Ishikawa (cell line): ENCODE measurements around the gene ID3.

ENCODE experiments used
- CEBPB ChIP-seq: IDR thresholded peaks from 2 replicates; pipeline ENCODE4 v1.6.1; 2012
- CREB1 ChIP-seq: IDR thresholded peaks from 2 replicates; pipeline ENCODE4 v1.6.1; 2012; ENCODE audit warnings: low read depth
- EGR1 ChIP-seq: IDR thresholded peaks from 2 replicates; pipeline ENCODE4 v1.6.1; 2012
- EP300 ChIP-seq: IDR thresholded peaks from 2 replicates; pipeline ENCODE4 v1.6.1; 2012; ENCODE audit warnings: borderline replicate concordance
- FOXM1 ChIP-seq: IDR thresholded peaks from 2 replicates; pipeline ENCODE4 v1.6.1; 2012; ENCODE audit warnings: low read depth, borderline replicate concordance
- NFIC ChIP-seq: IDR thresholded peaks from 2 replicates; pipeline ENCODE4 v1.6.1; 2012
- RAD21 ChIP-seq: IDR thresholded peaks from 2 replicates; pipeline ENCODE4 v1.6.1; 2012; ENCODE audit warnings: low read depth
- REST ChIP-seq: IDR thresholded peaks from 2 replicates; pipeline ENCODE4 v1.6.1; 2012; ENCODE audit warnings: low read depth, mild to moderate bottlenecking
- TAF1 ChIP-seq: IDR thresholded peaks from 2 replicates; pipeline ENCODE4 v1.6.1; 2012; ENCODE audit warnings: low read depth, mild to moderate bottlenecking
- TCF12 ChIP-seq: IDR thresholded peaks from 2 replicates; pipeline ENCODE4 v1.6.1; 2012; ENCODE audit warnings: low read depth
- TEAD4 ChIP-seq: IDR thresholded peaks from 2 replicates; pipeline ENCODE4 v1.6.1; 2012
- YY1 ChIP-seq: IDR thresholded peaks from 2 replicates; pipeline ENCODE4 v1.6.1; 2012; ENCODE audit warnings: low read depth
- ZBTB7A ChIP-seq: IDR thresholded peaks from 2 replicates; pipeline ENCODE4 v1.6.1; 2012; ENCODE audit warnings: low read depth
- TF ChIP-seq, protein P1 (sequence below): IDR thresholded peaks from 2 replicates; pipeline ENCODE4 v1.6.1; 2012
- TF ChIP-seq, protein P2 (sequence below): IDR thresholded peaks from 2 replicates; pipeline ENCODE4 v1.6.1; 2012

ID3 gene

DNA sequence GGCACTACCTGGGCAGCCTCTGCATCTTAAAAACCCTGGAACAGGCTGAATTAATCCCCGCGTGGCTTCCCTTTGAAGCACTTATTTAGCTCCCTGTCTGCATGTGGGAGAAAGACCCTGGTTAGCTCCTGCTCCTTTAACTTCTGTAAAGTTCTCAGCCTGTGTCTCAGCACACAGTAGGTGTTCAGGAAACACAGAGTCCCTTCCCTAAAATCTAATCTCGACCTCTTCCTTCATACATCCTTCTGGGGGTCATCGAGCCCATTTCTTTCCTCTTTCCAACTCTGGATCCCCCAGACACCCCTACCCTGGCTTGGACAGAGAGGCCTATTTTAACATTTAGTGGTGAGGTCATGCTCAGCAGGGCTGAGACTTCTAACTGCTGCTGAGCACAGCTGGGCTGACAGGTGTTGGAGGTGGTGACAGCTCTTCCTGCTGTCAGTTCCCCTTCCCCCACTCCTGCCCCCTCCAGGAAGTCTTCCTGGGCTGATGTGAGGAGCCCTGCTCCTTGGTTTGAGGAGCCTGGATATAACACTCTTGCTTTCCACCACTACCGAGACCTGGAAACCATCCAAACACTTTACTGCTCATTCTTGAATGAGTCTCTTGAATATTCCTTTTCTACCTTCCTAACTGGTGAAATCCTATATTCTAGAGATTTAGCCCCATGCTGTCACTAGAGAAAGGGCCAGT lies 33.6 kb downstream of the ID3 start:
- TF ChIP-seq YY1 (no peak), EP300 (no peak), TCF12 (no peak), EGR1 (no peak), REST (no peak), CREB1 (no peak), TEAD4 (no peak), CEBPB (no peak), TAF1 (no peak), ZBTB7A (no peak), RAD21 (no peak)
- TF ChIP-seq, protein P1, sequence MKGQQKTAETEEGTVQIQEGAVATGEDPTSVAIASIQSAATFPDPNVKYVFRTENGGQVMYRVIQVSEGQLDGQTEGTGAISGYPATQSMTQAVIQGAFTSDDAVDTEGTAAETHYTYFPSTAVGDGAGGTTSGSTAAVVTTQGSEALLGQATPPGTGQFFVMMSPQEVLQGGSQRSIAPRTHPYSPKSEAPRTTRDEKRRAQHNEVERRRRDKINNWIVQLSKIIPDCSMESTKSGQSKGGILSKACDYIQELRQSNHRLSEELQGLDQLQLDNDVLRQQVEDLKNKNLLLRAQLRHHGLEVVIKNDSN = no peak
- TF ChIP-seq, protein P2, sequence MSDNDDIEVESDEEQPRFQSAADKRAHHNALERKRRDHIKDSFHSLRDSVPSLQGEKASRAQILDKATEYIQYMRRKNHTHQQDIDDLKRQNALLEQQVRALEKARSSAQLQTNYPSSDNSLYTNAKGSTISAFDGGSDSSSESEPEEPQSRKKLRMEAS = no peak

DNA sequence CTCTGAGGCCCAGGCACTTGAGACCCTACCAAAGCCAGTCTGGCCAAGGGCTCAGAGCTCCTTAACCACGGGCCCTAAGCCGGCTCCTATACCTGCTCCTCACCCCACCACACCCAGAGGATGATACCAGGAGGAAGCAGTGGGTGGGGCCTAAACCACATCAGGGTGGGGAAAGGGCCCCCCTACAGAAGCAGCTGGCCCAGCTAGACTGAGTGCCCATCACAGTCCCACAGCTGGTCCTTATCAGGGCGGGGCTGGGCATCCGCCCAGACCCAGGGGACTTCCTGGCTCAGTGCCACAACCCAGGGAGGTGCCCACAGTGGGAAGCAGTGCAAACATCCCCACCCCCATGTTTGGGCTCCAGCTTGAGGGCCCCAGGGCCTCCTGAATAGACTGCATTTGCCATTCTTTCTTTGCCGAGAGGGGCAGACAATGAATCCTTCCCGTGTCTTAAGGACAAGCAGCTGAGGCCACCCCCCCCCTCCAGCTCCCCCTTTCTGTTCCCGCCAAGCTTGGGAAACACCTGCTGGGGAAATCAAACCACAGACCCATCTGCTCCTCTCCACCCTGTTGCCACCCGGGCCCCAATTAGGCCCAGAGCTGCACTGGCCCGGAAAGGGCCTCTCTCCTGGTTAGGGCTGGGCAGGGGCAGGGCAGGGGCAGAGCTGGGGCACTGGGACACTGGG lies 34.4 kb downstream of the ID3 start:
- TF ChIP-seq TAF1 (no peak), NFIC (peak; percentile 28; the same call in 1 of the 2 replicates)
- TF ChIP-seq, protein P1 = no peak

GRCh38 chr1:23524163-23524562 lies 35.1 kb downstream of the ID3 start:
- TF ChIP-seq EGR1 (no peak), RAD21 (no peak), TAF1 (no peak), EP300 (no peak), ZBTB7A (no peak), FOXM1 (no peak), TCF12 (no peak), CEBPB (no peak)
- TF ChIP-seq, protein P2 = no peak

GRCh38 chr1:23522244-23522982 lies 36.9 kb downstream of the ID3 start:
- TF ChIP-seq EP300 (no peak), TCF12 (no peak), NFIC (no peak), CREB1 (no peak), TAF1 (no peak), ZBTB7A (no peak), REST (no peak), YY1 (no peak), CEBPB (no peak), EGR1 (no peak)
- TF ChIP-seq, protein P1 = no peak

- TF ChIP-seq REST (no peak), TEAD4 (no peak), TAF1 (no peak), TCF12 (no peak), EGR1 (no peak), EP300 (no peak), CREB1 (no peak), CEBPB (no peak), NFIC (no peak), YY1 (no peak), ZBTB7A (no peak), RAD21 (no peak)
- TF ChIP-seq, protein P1 = no peak
- TF ChIP-seq, protein P2 = no peak
Measured at GRCh38 chr1:23521588-23521987, 37.7 kb downstream of the ID3 start.
